Mesenchymal stem cell (in vitro differentiated cells and primary cell): Measurements from ENCODE around the gene RNASET2.
A peak's percentile ranks its signal among the peaks of the same experiment; 100 is the strongest.

Experiments
- DNase-seq: peaks from one replicate; pipeline ENCODE4 v3.0.0-alpha.2; 2013
- H2AFZ ChIP-seq: one replicate; pipeline ENCODE4 v1.6.1; 2013; ENCODE audit warnings: low read depth, mild to moderate bottlenecking, control low read depth, inconsistent platforms, low read length, moderate library complexity
- H2AK5ac ChIP-seq: 2 replicates; pipeline ENCODE4 v1.6.1; 2013; ENCODE audit warnings: low read length, moderate library complexity, mild to moderate bottlenecking, inconsistent platforms; ENCODE audit not compliant: severe bottlenecking
- H2BK120ac ChIP-seq: one replicate; pipeline ENCODE4 v1.6.1; 2013; ENCODE audit warnings: low read depth, mild to moderate bottlenecking, inconsistent platforms, low read length, moderate library complexity
- H2BK12ac ChIP-seq, 2 experiments: one replicate each; pipeline ENCODE4 v1.6.1; 2013; ENCODE audit warnings: inconsistent platforms in 2 of 2, low read length in 2 of 2, mild to moderate bottlenecking in 2 of 2, moderate library complexity in 2 of 2, control low read depth in 1 of 2
- H2BK15ac ChIP-seq: one replicate; pipeline ENCODE4 v1.6.1; 2013; ENCODE audit warnings: mild to moderate bottlenecking, low read depth, inconsistent platforms; ENCODE audit not compliant: poor library complexity, severe bottlenecking
- H2BK5ac ChIP-seq: 2 replicates; pipeline ENCODE4 v1.6.1; 2013; ENCODE audit warnings: low read depth, mild to moderate bottlenecking, low read length, control low read depth, inconsistent platforms; ENCODE audit not compliant: poor library complexity, severe bottlenecking
- H3K14ac ChIP-seq, 2 experiments: one replicate each; pipeline ENCODE4 v1.6.1; 2013; ENCODE audit warnings: inconsistent platforms in 2 of 2, low read length in 2 of 2, control low read depth in 1 of 2, mild to moderate bottlenecking in 1 of 2, moderate library complexity in 1 of 2
- H3K18ac ChIP-seq, 2 experiments: one replicate each; pipeline ENCODE4 v1.6.1; 2013; ENCODE audit warnings: inconsistent platforms in 2 of 2, low read length in 2 of 2, control low read depth in 1 of 2, low read depth in 1 of 2, mild to moderate bottlenecking in 1 of 2
- H3K23ac ChIP-seq, 2 experiments: one replicate each; pipeline ENCODE4 v1.6.1; 2013; ENCODE audit warnings: inconsistent platforms in 2 of 2, low read length in 2 of 2, mild to moderate bottlenecking in 2 of 2, moderate library complexity in 2 of 2, control low read depth in 1 of 2
- H3K27ac ChIP-seq: 2 replicates; pipeline ENCODE4 v1.5.1; 2013; ENCODE audit warnings: mild to moderate bottlenecking, moderate library complexity, low read length, control low read depth, inconsistent platforms; ENCODE audit not compliant: poor library complexity, severe bottlenecking
- H3K27me3 ChIP-seq, 2 experiments: 2 replicates each; pipeline versions ENCODE4 v1.6.1 to v1.7.0; 2013; ENCODE audit warnings: low read length in 2 of 2, mild to moderate bottlenecking in 2 of 2, moderate library complexity in 2 of 2, control low read depth in 1 of 2, inconsistent platforms in 1 of 2; ENCODE audit not compliant: control insufficient read depth in 1 of 2, insufficient read depth in 1 of 2
- H3K36me3 ChIP-seq, 2 experiments: 2 replicates each; pipeline versions ENCODE4 v1.6.1 to v1.7.0; 2013; ENCODE audit warnings: low read length in 2 of 2, control low read depth in 1 of 2, inconsistent platforms in 1 of 2, low read depth in 1 of 2, mild to moderate bottlenecking in 1 of 2; ENCODE audit not compliant: insufficient read depth in 2 of 2, control insufficient read depth in 1 of 2
- H3K4ac ChIP-seq, 2 experiments: one replicate each; pipeline ENCODE4 v1.6.1; 2013; ENCODE audit warnings: inconsistent platforms in 2 of 2, low read length in 2 of 2, mild to moderate bottlenecking in 2 of 2, moderate library complexity in 2 of 2, control low read depth in 1 of 2, low read depth in 1 of 2
- H3K4me1 ChIP-seq: 2 replicates; pipeline ENCODE4 v1.6.1; 2013; ENCODE audit warnings: low read depth, low read length, control low read depth; ENCODE audit not compliant: control insufficient read depth, insufficient read depth
- H3K4me2 ChIP-seq: 2 replicates; pipeline ENCODE4 v1.6.1; 2013; ENCODE audit warnings: low read length, mild to moderate bottlenecking, inconsistent platforms; ENCODE audit not compliant: poor library complexity, severe bottlenecking
- H3K4me3 ChIP-seq, 2 experiments: 2 replicates each; pipeline versions ENCODE4 v1.5.1 to v1.7.0; 2013; ENCODE audit warnings: low read length in 2 of 2, mild to moderate bottlenecking in 2 of 2, control low read depth in 1 of 2, low read depth in 1 of 2; ENCODE audit not compliant: insufficient read depth in 1 of 2
- H3K79me1 ChIP-seq: replicated peaks from 2 replicates; pipeline ENCODE4 v1.6.1; 2013; ENCODE audit warnings: mild to moderate bottlenecking, control low read depth, low read length, inconsistent platforms; ENCODE audit not compliant: poor library complexity, severe bottlenecking
- H3K9ac ChIP-seq: 2 replicates; pipeline ENCODE4 v1.7.0; 2013; ENCODE audit warnings: mild to moderate bottlenecking, low read length, moderate library complexity
- H3K9me3 ChIP-seq: 2 replicates; pipeline ENCODE4 v1.7.0; 2013; ENCODE audit warnings: mild to moderate bottlenecking, low read length; ENCODE audit not compliant: control insufficient read depth
- H4K8ac ChIP-seq: one replicate; pipeline ENCODE4 v1.6.1; 2013; ENCODE audit warnings: inconsistent platforms, mild to moderate bottlenecking, low read length, moderate library complexity
- H4K91ac ChIP-seq: one replicate; pipeline ENCODE4 v1.6.1; 2013; ENCODE audit warnings: mild to moderate bottlenecking, low read length, inconsistent platforms
- WGBS: methylation state at CpG from one replicate; pipeline ENCODE4 v1.1.7; 2013; ENCODE audit warnings: mixed read lengths; 5-methylcytosine and 5-hydroxymethylcytosine counted together

RNASET2 gene

DNA sequence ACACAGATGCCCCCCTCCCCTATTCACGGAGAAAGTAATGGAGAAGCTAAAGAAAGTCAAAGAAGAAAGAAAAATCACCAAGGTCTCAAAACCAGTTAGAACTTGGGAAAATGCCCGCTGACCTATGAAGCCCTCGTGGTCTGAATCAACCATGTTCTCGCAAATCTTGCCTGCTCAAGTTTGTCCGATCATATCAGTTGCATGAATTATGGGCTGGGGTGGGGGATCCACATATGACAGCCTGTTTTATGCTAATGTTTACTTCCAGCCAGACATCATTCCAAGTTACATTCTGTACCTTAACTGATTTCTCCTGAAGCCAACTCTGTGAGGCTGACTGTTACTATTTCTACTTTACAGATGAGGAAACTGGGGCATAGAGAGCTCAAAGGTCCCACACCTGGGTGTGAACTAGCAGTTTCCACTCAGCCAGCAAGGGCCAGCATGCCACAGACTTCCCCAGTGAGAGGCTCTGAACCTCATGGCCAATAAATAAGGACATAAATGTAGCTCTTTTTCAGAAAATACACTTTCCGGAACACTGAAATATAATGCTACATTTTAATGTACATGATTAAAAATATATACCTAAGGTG lies 2.1 kb downstream of the RNASET2 start:
- 95% methylated on average over 4 of the region's 6 CpGs for WGBS
- no peak overlapping the region for H4K91ac ChIP-seq
- peaks cover 0 to 28% of the 10 kb centered on the region in 2 experiments for H3K36me3 ChIP-seq
- H2BK120ac ChIP-seq, result no peak overlapping the region
- no peak overlapping the region for H3K27ac ChIP-seq
- H2AK5ac ChIP-seq, result no peak overlapping the region
- no peak overlapping the region for H4K8ac ChIP-seq
- H2BK5ac ChIP-seq, result no peak overlapping the region
- peaks cover 20% of the 10 kb centered on the region for H3K79me1 ChIP-seq
- H2BK15ac ChIP-seq, result no peak overlapping the region
- H3K23ac ChIP-seq, result no peak overlapping the region
- H3K27me3 ChIP-seq, result no peaks in the 10 kb centered on the region
- no peak overlapping the region for H3K4ac ChIP-seq
- DNase-seq, result no peak
- no peak overlapping the region for H2BK12ac ChIP-seq
- no peak overlapping the region for H3K9ac ChIP-seq
- H3K4me2 ChIP-seq, result no peak overlapping the region
- H3K9me3 ChIP-seq, result no peaks in the 10 kb centered on the region
- no peak overlapping the region for H3K18ac ChIP-seq
- no peak overlapping the region for H3K4me3 ChIP-seq
- no peak overlapping the region for H3K14ac ChIP-seq
- H3K4me1 ChIP-seq, result peaks cover 29% of the 10 kb centered on the region
- H2AFZ ChIP-seq, result no peak overlapping the region

GRCh38 chr6:166952567-166953486 lies 3.5 kb downstream of the RNASET2 start:
- no peak overlapping the region for H4K91ac ChIP-seq
- H3K27ac ChIP-seq, result no peak overlapping the region
- no peak overlapping the region for H2BK5ac ChIP-seq
- H2BK12ac ChIP-seq, result no peak overlapping the region
- H2BK120ac ChIP-seq, result no peak overlapping the region
- H3K27me3 ChIP-seq, result no peaks in the 10 kb centered on the region
- H2AK5ac ChIP-seq, result no peak overlapping the region
- peaks cover 0 to 28% of the 10 kb centered on the region in 2 experiments for H3K36me3 ChIP-seq
- H2BK15ac ChIP-seq, result no peak overlapping the region
- no peak overlapping the region for H3K9ac ChIP-seq
- H3K9me3 ChIP-seq, result no peaks in the 10 kb centered on the region
- no peak overlapping the region for H3K4me3 ChIP-seq
- no peak overlapping the region for H3K23ac ChIP-seq
- 94% methylated on average over 17 of the region's 17 CpGs for WGBS
- H3K4me1 ChIP-seq, result peaks cover 24% of the 10 kb centered on the region
- H3K4me2 ChIP-seq, result no peak overlapping the region
- DNase-seq, result no peak
- H3K4ac ChIP-seq, result no peak overlapping the region
- H3K79me1 ChIP-seq, result peaks cover 20% of the 10 kb centered on the region
- no peak overlapping the region for H4K8ac ChIP-seq
- no peak overlapping the region for H2AFZ ChIP-seq
- H3K18ac ChIP-seq, result no peak overlapping the region
- H3K14ac ChIP-seq, result peak overlapping the region in 1 of 2 experiments; percentile 44

DNA sequence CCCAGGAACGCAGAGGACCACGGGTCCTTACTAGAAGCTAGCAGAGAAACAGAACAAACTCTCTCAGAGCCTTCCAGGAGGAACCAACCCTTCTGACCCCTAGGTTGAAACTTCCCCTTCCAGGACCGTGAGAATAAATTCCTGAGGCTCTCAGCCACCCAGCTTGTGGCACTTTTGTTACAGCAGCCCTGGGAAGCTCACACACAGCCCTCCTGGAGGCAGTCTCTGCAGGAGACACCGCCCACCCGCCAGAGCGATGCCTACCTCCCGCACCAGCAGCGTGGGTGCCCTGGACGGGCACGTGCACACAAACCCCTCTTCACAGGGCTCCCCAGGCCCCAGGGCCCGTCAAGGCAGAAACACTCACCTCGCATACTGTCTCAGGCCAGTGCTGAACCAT lies 4.2 kb downstream of the RNASET2 start:
- Histone ChIP-seq H3K9ac (no peak overlapping the region), H2AK5ac (no peak overlapping the region), H3K79me1 (peaks cover 22% of the 10 kb centered on the region), H3K9me3 (no peaks in the 10 kb centered on the region), H3K14ac (no peak overlapping the region), H3K23ac (no peak overlapping the region), H3K4me3 (no peak overlapping the region), H3K4me2 (no peak overlapping the region), H2BK120ac (no peak overlapping the region), H2AFZ (no peak overlapping the region), H3K27ac (no peak overlapping the region), H4K91ac (no peak overlapping the region), H3K27me3 (no peaks in the 10 kb centered on the region), H2BK12ac (no peak overlapping the region), H3K36me3 (peaks cover 0 to 33% of the 10 kb centered on the region in 2 experiments), H3K18ac (no peak overlapping the region), H4K8ac (no peak overlapping the region), H2BK5ac (no peak overlapping the region), H3K4ac (no peak overlapping the region), H3K4me1 (peaks cover 18% of the 10 kb centered on the region), H2BK15ac (no peak overlapping the region)
- WGBS, result 93% methylated on average over 11 of the region's 12 CpGs
- DNase-seq, result no peak

DNA sequence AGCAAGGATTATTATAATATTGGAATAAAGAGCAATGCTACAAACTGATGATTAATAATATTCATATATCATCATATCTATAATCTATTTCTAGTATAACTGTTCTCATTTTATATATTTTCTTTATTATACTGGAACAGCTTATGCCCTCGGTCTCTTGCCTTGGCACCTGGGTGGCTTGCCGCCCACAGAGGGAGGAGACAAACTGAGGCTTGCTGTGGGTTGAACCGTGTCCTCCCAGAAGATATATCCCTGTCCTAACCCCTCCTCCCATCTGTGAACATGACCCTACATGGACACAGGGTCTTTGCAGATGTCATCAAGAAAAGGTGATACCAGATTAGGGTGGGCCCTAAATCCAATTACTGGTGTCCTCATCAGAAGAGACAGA lies 4.7 kb downstream of the RNASET2 start:
- no peaks in the 10 kb centered on the region for H3K27me3 ChIP-seq
- no peak overlapping the region for H2AFZ ChIP-seq
- H3K18ac ChIP-seq, result no peak overlapping the region
- H2BK15ac ChIP-seq, result no peak overlapping the region
- DNase-seq, result no peak
- H3K79me1 ChIP-seq, result peaks cover 22% of the 10 kb centered on the region
- peaks cover 0 to 37% of the 10 kb centered on the region in 2 experiments for H3K36me3 ChIP-seq
- no peak overlapping the region for H3K9ac ChIP-seq
- H2BK5ac ChIP-seq, result no peak overlapping the region
- no peak overlapping the region for H3K4me3 ChIP-seq
- H3K27ac ChIP-seq, result no peak overlapping the region
- no peaks in the 10 kb centered on the region for H3K9me3 ChIP-seq
- peaks cover 13% of the 10 kb centered on the region for H3K4me1 ChIP-seq
- no peak overlapping the region for H4K91ac ChIP-seq
- WGBS, result 96% methylated on average over 3 of the region's 3 CpGs
- H3K23ac ChIP-seq, result no peak overlapping the region
- no peak overlapping the region for H2BK12ac ChIP-seq
- no peak overlapping the region for H3K14ac ChIP-seq
- no peak overlapping the region for H2AK5ac ChIP-seq
- H3K4ac ChIP-seq, result no peak overlapping the region
- no peak overlapping the region for H2BK120ac ChIP-seq
- H3K4me2 ChIP-seq, result no peak overlapping the region
- H4K8ac ChIP-seq, result no peak overlapping the region
